HG03460 (cell line): Measurements from ENCODE around the gene IGF2BP2.
"Not testable (repeated sequence)": the region's sequence is repeated elsewhere in the genome, so short reads cannot be mapped to it uniquely, and the experiment has no call there.

Source experiments
- ATAC-seq: cut with Tn5 transposase; IDR thresholded peaks from one replicate; pipeline ENCODE4 v1.9.1; 2021; ENCODE audit not compliant: unreplicated experiment

Gene IGF2BP2

DNA sequence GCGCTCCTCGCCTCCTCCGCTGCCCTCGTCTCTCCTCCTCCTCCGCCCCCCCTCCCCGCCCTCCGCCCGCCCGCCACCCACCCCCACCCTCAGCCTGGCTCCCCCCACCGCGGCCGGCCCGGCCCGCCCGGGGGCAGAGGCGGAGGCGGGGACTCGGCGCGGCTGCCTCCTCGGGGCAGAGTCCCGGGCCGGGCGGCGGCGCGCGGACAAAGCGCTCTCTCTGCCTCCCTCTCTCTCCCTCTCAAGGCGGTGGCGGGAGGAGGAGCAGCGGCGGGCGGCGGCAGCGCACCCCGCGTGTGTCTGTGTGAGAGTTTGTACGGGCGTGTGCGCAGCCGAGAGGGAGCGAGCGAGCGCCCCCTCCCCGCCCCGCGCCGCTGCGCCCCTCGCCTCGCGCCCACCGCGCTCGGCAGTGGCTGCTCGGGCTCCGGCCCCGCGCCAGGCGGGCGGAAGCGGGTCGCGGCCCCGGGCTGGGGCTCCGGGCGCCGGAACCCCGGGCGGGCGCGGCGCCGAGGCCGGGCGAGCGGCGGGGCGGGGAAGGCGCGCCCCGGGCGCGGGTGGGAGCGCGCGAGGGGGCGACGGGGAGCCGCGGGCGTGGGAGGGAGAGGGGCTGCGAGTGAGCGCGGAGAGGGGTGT is at the start of gene IGF2BP2:
TSS of gene IGF2BP2 (minus strand) at position 37 of the 633 bp plus-strand sequence. CDS start 82 bp downstream, outside the sequence.
- ATAC-seq, result peak; percentile 50

DNA sequence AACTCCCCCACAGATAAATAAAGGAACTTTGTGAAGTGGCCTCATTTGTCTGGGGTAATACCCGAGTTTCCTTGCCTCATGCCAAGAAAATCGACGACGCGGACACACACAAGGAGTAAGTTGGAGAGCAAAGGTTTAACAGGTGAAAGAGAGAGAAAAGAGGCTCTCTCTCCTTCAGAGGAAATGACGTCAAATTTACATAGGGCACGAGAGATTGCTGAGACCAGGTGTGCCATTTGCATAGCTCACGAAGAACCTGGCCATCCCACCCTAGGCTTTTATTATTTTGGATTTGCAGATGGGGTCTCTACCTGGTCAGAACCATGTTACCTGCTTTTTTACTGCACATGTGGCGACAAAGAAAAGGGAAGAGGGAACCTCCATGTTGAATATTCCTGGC is 49.3 kb upstream of the IGF2BP2 start:
- no peak for ATAC-seq

DNA sequence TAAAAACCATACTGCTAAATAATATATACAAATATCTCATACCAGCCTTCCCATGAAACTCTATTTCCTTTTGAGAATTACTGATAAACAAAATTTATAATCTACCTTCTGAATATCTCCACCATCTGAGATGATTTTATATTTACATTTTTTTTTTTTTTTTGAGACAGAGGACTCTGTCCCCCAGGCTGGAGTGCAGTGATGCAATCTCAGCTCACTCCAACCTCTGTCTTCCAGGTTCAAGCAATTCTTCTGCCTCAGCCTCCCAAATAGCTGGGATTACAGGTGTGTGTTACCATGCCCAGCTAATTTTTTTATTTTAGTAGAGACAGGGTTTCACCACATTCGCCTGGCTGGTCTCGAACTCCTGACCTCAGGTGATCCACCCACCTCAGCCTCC is 42.8 kb upstream of the IGF2BP2 start:
- no peak for ATAC-seq

DNA sequence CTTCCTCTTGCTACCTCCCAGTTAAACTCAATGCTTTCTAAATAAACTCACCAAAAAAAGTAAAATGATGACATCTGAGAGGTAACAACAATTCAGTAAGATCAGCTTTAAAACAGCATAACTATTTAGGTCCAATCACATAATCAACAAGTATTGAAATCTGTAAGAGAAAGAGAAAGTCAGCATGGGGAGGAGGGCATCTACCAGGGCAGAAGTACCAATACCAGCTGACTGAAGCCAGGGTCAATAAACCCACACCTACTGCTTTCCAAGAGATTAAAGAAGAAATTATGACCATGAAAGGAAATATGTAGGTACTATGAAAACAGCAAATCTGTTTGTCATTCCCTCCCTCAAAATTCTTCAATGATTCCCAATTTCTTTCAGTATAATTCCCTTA is 42.2 kb upstream of the IGF2BP2 start:
- ATAC-seq, result no peak

DNA sequence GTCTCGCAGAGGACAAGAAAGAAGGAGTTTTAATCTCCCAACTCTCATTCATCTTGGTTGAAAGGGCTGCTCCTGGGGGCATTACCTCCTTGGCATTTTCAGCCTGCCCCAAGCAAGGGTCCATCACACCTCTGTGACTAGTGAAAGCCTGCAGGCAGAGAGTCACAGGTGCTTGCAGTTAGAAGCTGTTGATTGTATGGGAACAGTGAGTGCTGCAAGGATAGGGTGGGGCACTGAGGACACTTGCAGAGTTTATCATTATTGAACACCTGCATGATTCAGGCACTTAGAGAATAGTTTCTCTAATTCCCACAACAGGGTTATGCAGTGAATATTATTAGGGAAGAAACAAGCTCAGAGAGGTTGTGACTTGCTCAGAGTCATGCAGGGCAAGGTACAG is 41.7 kb upstream of the IGF2BP2 start:
- no peak for ATAC-seq

DNA sequence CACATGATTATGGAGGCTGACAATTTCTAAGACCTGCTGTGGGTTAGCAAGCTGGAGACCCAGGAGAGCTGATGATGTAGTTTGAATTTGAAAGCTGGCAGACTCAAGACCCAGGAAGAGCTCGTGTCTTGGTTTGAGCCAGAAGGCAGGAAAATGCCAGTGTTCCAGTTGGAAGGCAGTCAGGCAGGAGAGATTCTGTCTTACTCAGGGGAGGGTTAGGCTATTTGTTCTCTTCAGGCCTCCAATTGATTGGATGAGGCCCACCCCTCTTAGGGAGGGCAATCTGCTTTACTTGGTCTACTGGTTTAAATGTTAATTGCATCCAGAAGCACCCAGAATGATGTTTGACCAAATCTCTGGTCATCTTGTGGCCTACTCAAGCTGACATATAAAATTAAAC is 40.4 kb upstream of the IGF2BP2 start:
- no peak for ATAC-seq

DNA sequence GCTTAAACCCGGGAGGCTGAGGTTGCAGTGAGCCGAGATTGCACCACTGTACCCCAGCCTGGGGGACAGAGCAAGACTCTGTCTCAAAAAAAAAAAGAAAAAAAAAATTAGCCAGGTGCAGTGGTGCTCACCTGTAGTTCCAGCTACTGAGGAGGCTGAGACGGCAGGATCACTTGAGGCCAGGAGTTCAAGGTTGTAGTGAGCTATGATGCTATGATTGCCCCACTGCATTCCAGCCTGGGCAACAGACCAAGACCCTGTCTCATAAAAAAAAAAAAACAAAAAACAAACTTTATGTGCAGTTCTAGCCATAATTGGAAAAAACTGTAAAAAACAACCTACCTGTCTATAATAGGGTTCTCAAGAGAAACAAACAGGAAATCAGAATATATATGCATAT is 39.9 kb upstream of the IGF2BP2 start:
- no peak for ATAC-seq

DNA sequence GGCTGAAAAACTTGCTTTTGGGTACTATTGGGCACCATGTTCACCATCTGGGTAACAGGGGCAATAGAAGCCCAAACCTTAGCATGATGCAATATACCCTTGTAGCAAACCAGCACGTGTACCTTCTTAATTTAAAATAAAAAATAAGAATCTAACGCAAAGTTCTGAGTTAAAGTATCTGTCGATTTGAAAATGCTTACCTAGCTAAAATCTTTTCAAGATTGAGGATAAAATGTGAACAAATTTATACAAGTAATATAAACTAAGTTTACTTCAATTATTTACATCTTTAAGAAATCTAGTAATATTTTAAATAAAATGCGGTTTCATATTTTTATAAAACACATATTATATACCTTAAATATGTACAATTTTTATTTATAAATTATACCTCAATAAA is 38.1 kb upstream of the IGF2BP2 start:
- no peak for ATAC-seq

DNA sequence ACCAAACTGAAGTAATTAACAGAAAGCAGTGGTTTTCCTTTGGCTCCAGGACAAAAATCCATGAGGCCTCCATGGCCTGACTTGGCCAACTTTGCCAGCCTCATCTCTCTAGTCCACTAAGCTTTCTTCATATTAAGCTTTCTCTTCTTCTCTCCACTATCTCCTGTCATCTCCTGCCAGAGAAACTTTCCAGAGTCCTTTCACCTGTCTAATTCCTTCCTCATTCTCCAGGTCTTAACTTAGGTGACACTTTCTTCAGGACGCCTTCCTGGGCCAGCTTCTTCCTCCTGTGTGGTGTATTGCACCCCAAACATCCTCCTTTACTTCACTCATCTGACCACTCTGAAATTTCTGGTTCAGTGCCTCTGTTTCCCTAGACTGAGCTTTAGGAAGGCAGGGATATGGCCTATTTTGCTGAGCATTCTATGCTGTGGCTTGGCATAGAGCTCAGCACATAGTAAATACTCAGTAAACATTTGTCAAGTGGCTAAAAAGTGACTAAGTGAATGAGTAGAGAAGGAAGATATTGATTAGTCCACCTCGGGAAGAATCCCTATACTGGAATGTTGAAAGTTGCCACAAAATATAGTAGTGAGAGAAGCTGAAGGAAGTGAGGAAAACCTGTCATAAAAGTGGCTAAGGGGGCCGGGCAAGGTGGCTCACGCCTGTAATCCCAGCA is 34.6 kb upstream of the IGF2BP2 start:
- no peak for ATAC-seq

DNA sequence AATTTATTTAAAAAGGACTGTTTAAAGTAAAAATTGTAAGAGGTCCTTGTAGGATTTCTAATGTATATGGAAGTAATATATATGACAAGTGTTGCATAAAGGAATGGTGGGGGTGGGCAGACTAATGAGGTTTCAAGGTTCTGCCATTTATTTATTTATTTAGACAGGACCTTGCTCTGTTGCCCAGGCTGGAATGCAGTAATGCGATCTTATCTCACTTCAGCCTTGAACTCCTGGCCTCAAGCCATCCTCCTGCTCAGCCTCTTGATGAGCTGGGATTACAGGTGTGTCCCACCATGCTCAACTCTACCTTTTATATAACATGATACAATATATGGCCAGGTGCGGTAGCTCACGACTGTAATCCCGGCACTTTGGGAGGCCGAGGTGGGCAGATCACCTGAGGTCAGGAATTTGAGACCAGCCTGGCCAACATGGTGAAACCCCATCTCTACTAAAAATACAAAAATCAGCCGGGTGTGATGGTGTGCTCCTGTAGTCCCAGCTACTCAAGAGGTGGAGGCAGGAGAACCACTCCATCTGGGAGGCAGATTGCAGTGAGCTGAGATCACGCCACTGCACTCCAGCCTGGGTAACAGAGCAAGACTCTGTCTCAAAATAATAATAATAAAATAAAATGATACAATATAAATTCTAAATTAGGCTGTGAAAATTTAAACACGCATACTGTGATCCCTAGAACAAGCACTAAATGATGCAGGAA is 33.8 kb upstream of the IGF2BP2 start:
- no peak for ATAC-seq

DNA sequence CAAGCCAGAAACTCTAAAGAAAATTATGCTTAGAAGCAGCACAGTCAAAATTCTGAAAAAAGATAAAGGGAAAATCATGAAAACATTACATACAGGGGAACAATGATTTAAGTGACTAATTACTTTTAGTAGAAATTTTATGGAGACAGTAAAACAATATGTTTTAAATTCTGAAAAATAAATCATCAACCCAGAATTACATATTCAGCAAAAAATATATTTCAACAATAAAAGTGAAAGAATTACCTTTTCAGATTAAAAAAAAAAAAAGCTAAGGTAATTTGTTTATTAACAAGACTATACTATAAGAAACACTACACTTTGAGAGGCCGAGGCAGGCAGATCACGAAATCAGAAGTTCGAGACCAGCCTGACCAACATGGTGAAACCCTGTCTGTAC is 32.4 kb upstream of the IGF2BP2 start:
- no peak for ATAC-seq

DNA sequence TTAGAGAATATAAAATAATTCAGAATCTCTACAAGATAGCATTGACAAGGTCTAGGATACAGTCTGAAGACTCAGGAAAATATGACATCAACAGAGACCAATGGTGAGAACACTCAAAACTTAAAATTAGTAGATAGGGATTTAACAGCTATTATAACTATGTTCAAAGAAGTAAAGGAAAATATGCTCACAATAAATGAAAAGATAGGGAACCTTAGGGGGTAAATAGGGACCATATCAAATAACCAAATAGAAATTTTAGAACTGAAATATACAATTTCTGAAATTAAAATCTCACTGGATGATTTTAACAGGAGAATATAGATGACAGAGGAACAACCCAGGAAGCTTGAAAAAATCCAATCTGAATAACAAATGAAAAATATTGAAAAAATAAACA is 31.8 kb upstream of the IGF2BP2 start:
- ATAC-seq, result no peak

DNA sequence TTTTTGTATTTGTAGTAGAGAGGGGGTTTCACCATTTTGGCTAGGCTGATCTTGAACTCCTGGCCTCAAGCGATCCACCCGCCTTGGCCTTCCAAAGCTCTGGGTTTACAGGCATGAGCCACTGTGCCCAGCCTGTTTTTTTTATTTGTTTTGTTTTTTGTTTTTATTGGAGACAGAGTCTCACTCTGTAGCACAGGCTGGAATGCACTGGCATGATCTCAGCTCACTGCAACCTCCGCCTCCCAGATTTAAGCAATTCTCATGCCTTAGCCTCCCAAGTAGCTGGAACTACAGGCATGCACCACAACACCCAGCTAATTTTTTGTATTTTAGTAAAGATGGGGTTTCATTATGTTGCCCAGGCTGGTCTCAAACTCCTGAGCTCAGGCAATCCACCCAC is 28.9 kb upstream of the IGF2BP2 start:
- not testable (repeated sequence) for ATAC-seq

DNA sequence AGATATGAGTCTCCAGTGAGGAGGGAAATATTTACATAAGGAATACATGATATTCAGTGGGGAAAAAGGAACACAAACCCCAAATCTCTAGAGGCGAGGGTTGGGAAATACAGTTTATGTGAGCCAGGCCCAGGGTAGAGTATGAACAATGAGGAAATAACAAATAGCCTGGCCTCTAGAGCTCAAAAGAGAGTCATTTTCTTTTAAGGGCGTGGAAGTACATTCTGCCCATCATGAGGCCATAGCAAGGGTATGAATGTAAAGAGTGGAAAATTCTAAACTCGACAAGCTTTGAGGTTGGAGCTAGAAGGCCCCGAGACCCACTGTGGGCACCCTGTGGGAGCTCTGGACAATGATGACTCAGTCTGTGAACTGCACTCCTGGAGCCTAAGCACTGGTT is 27.8 kb upstream of the IGF2BP2 start:
- no peak for ATAC-seq

DNA sequence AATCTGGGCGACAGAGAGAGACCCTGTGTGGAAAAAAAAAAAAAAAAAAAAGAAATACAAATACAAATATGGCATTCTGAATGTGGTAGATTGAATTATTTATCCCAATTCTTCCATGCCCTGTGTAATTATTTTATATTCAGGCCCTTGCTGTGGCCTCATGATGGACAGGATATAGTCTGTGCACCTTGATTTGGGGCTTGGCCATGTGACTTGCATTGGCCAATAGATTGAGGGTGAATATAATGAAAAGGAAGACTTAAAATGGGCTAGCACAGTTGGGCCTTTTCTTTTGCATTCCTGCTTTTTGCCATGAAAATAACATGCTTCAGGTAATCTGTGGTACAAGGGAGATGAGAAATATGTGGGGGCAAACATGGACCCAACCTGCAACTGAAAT is 27.1 kb upstream of the IGF2BP2 start:
- no peak for ATAC-seq

DNA sequence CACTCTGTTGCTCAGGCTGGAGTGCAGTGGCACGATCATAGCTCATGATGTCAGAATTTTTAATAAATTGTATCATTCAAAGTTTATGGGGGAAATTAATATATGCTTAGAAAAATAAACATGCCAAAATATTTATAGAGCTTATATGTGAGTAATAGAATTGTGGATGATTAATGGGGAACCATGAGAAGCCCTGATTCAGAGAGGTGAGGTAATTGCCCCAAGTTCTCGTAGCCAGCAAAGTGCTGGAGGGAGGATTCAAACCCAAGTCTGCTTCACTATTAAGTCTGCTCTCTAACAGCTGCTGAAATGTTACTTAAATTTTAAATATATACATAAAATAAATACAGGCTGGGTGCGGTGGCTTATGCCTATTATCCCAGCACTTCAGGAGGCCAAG is 26.2 kb upstream of the IGF2BP2 start:
- no peak for ATAC-seq

DNA sequence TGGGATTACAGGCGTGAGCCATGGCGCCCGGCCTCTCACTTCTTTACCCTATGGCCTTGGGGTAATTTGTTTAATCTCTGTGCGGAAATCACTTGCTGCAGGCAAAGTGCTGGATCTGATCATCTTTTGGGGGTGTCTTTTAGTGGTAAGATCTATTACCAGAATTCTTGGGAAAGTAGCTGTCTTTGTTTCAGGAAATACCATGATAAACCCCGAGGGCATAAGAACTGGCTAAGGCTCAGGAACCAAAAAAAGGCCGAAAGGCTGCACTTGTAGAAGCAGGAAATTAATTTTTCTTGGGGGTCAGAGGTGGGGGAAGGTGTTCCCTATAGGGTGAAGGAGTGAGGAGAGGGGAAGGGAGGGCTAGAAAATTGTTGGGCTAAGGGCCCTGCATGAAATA is 22.7 kb upstream of the IGF2BP2 start:
- ATAC-seq, result no peak

DNA sequence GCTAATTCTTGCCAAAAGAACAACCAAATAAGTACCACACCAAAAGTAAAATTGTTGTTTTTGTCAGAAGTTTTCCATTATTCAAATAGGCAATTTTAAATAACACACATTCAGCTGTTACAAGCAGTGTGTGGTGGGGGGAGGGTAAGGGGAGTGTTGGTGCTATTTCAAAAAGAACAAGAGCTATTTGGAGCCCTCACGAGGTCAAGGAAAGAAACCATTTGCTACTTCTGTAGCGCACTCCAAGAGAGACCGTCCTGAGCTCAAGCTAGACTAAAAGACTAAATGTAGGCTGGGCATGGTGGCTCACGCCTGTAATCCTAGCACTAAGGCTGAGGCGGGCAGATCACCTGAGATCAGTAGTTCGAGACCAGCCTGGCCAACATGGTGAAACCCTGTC is 21.2 kb upstream of the IGF2BP2 start:
- no peak for ATAC-seq

DNA sequence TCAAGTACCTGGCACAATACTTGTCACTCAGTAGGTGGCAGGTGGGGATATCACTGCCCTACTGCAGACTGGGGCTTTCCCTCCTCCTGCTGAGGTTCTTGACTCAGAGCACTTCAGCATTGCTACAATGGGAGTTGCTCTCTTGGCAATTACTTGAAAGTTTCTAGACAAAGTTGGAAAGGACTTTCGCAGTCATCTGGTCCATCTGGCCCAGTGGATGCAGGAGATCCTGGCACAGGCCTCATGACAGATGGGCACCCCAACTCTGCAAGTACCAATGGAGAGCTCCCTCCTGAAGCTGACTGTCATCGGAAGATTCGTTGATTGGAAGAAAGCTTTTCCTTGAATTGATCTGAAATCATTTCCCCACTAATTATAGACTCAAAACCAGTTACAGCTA is 19.2 kb upstream of the IGF2BP2 start:
- ATAC-seq, result no peak

DNA sequence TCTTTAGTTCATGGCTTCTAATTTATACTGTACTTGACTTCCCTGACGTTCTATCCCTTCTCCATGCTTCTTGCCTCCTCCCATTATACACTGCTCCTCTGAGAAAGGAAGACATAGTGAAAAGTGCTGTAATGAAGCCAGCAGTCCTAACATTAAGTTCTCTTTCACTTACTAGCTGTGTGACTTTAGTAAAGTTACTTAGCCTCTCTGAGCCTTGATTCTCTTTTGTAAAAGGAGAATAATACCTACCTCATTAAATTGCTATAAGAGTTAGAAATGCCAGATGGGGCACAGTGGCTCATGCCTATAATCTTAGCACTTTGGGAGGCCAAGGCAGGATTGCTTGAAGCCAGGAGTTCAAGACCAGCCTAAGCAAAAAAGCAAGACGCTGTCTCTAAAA is 18.8 kb upstream of the IGF2BP2 start:
- no peak for ATAC-seq

DNA sequence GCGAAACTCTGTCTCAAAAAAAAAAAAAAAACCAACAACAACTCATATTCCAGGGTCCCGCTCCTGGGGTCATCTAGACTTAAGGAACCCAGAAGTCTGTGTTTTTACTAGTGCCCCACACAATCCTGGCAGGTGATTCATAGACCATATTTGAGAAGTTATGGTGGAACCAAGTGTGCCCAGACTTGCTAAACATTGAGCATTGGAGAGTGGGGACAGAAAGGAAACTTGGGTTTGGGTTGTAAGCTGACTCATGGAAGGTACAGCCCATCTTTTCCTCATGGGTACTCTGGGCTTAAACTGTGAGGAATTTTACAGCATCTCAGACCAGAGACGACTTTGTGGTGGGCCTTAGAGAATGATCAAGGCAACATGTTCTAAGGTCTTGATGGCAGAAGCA is 18.3 kb upstream of the IGF2BP2 start:
- no peak for ATAC-seq

DNA sequence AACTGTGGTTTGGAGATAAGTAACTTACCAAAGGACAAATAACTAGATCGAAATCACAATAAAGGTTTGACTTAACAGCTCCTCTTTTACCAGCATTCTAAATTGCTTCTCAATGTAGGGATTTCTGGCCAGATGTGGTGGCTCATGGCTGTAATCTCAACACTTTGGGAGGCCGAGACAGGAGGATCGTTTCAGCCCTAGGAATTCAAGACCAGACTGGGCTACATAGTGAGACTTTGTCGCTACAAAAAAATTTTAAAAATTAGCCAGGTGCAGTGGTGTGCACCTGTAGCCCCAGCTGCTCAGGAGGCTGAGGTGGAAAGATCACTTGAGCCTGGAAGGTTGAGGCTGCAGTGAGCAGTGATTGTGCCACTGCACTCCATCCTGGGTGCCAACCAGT is 17.4 kb upstream of the IGF2BP2 start:
- ATAC-seq, result no peak
